H9 (cell line): ENCODE measurements around the gene MED23. TPM values are rescaled to one million over a fixed set of nuclear protein-coding genes. Genes with fewer than 3 reads are reported as not detected.
A peak's percentile ranks its signal among the peaks of the same experiment; 100 is the strongest.

Experiments
- DNase-seq: peaks from one replicate; pipeline ENCODE4 v3.0.0-alpha.2; 2017
- H2AFZ ChIP-seq: one replicate; pipeline ENCODE4 v1.6.1; 2013; ENCODE audit warnings: mild to moderate bottlenecking, low read length, control low read depth, moderate library complexity
- H2AK5ac ChIP-seq: 2 replicates; pipeline ENCODE4 v1.6.1; 2013; ENCODE audit warnings: low read length, control low read depth, mixed read lengths; ENCODE audit not compliant: insufficient read length
- H2BK120ac ChIP-seq: one replicate; pipeline ENCODE4 v1.6.1; 2013; ENCODE audit warnings: low read depth, mild to moderate bottlenecking, low read length, control low read depth, inconsistent platforms; ENCODE audit not compliant: poor library complexity, severe bottlenecking
- H2BK12ac ChIP-seq: 2 replicates; pipeline ENCODE4 v1.6.1; 2013; ENCODE audit warnings: low read length, control low read depth, mixed read lengths, low read depth; ENCODE audit not compliant: insufficient read length
- H2BK15ac ChIP-seq: 2 replicates; pipeline ENCODE4 v1.6.1; 2013; ENCODE audit warnings: low read depth, low read length, control low read depth
- H2BK20ac ChIP-seq: one replicate; pipeline ENCODE4 v1.6.1; 2013; ENCODE audit warnings: low read depth, mild to moderate bottlenecking, low read length, control low read depth, inconsistent platforms; ENCODE audit not compliant: poor library complexity, severe bottlenecking
- H2BK5ac ChIP-seq: 2 replicates; pipeline ENCODE4 v1.6.1; 2013; ENCODE audit warnings: low read length, control low read depth, mixed read lengths; ENCODE audit not compliant: insufficient read length
- H3K14ac ChIP-seq: 2 replicates; pipeline ENCODE4 v1.6.1; 2013; ENCODE audit warnings: low read length, control low read depth; ENCODE audit not compliant: insufficient read depth
- H3K18ac ChIP-seq: 2 replicates; pipeline ENCODE4 v1.6.1; 2013; ENCODE audit warnings: low read depth, mild to moderate bottlenecking, mixed read lengths, low read length, control low read depth; ENCODE audit not compliant: insufficient read length
- H3K23ac ChIP-seq: 2 replicates; pipeline ENCODE4 v1.6.1; 2013; ENCODE audit warnings: low read length, control low read depth, mixed read lengths, low read depth; ENCODE audit not compliant: insufficient read length
- H3K23me2 ChIP-seq: 2 replicates; pipeline ENCODE4 v1.6.1; 2013; ENCODE audit warnings: low read depth, mild to moderate bottlenecking, mixed read lengths, low read length, control low read depth; ENCODE audit not compliant: insufficient read length, poor library complexity, severe bottlenecking
- H3K27ac ChIP-seq: 2 replicates; pipeline ENCODE4 v1.5.1; 2013; ENCODE audit warnings: low read length, control low read depth, mixed read lengths, low read depth; ENCODE audit not compliant: insufficient read length
- H3K27me3 ChIP-seq: 2 replicates; pipeline ENCODE4 v1.6.1; 2013; ENCODE audit warnings: low read length, control low read depth, inconsistent platforms; ENCODE audit not compliant: insufficient read depth
- H3K4ac ChIP-seq: 2 replicates; pipeline ENCODE4 v1.6.1; 2013; ENCODE audit warnings: low read depth, mild to moderate bottlenecking, control low read depth, inconsistent platforms, low read length, moderate library complexity
- H3K4me1 ChIP-seq: 2 replicates; pipeline ENCODE4 v1.6.1; 2013; ENCODE audit warnings: low read length, control low read depth, inconsistent platforms; ENCODE audit not compliant: insufficient read depth
- H3K4me2 ChIP-seq: 2 replicates; pipeline ENCODE4 v1.6.1; 2013; ENCODE audit warnings: low read length, control low read depth, mixed read lengths; ENCODE audit not compliant: insufficient read length, insufficient read depth
- H3K56ac ChIP-seq: 2 replicates; pipeline ENCODE4 v1.6.1; 2013; ENCODE audit warnings: low read depth, mild to moderate bottlenecking, mixed read lengths, low read length, control low read depth; ENCODE audit not compliant: insufficient read length
- H3K79me1 ChIP-seq: 2 replicates; pipeline ENCODE4 v1.6.1; 2013; ENCODE audit warnings: low read depth, mild to moderate bottlenecking, moderate library complexity, low read length, control low read depth, inconsistent platforms; ENCODE audit not compliant: insufficient read depth, poor library complexity, severe bottlenecking
- H3K79me2 ChIP-seq: 2 replicates; pipeline ENCODE4 v1.6.1; 2013; ENCODE audit warnings: low read length, control low read depth, inconsistent platforms; ENCODE audit not compliant: insufficient read depth
- H3K9ac ChIP-seq: 2 replicates; pipeline ENCODE4 v1.6.1; 2013; ENCODE audit warnings: low read length, control low read depth, mixed read lengths; ENCODE audit not compliant: insufficient read length; ENCODE audit errors: extremely low read depth
- H3K9me3 ChIP-seq: one replicate; pipeline ENCODE4 v1.6.1; 2013; ENCODE audit warnings: low read depth, low read length, inconsistent platforms; ENCODE audit not compliant: control insufficient read depth
- H3T11ph ChIP-seq: one replicate; pipeline ENCODE4 v1.6.1; 2013; ENCODE audit warnings: mild to moderate bottlenecking, low read length, control low read depth, inconsistent platforms
- H4K20me1 ChIP-seq: one replicate; pipeline ENCODE4 v1.6.1; 2013; ENCODE audit not compliant: control insufficient read depth, insufficient read length, insufficient read depth
- H4K5ac ChIP-seq: 2 replicates; pipeline ENCODE4 v1.6.1; 2013; ENCODE audit warnings: low read depth, mild to moderate bottlenecking, mixed read lengths, low read length, control low read depth; ENCODE audit not compliant: insufficient read length
- H4K8ac ChIP-seq: replicated peaks from 2 replicates; pipeline ENCODE4 v1.6.1; 2013; ENCODE audit warnings: low read length, control low read depth, mixed read lengths, low read depth; ENCODE audit not compliant: insufficient read length
- H4K91ac ChIP-seq: 2 replicates; pipeline ENCODE4 v1.6.1; 2013; ENCODE audit warnings: low read depth, mild to moderate bottlenecking, moderate library complexity, mixed read lengths, low read length, control low read depth; ENCODE audit not compliant: insufficient read length
- H3K27ac Mint-ChIP-seq, 3 experiments: 2 replicates in 2 of 3; 3 replicates in 1 of 3; pipeline ENCODE4 v1.8.0; 2020 to 2021; ENCODE audit warnings: mixed read lengths in 3 of 3, mild to moderate bottlenecking in 1 of 3, moderate library complexity in 1 of 3
- H3K27me3 Mint-ChIP-seq: 2 replicates; pipeline ENCODE4 v1.8.0; 2021; ENCODE audit warnings: low read depth, mild to moderate bottlenecking, moderate library complexity, mixed read lengths
- H3K36me3 Mint-ChIP-seq, 3 experiments: 2 replicates in 2 of 3; 3 replicates in 1 of 3; pipeline ENCODE4 v1.8.0; 2020 to 2021; ENCODE audit warnings: low read depth in 3 of 3, mixed read lengths in 3 of 3; ENCODE audit not compliant: insufficient read depth in 1 of 3
- H3K4me1 Mint-ChIP-seq, 2 experiments: 2 replicates each; pipeline ENCODE4 v1.8.0; 2020; ENCODE audit warnings: mixed read lengths in 2 of 2
- H3K4me3 Mint-ChIP-seq, 2 experiments: 2 replicates in 1 of 2; 3 replicates in 1 of 2; pipeline ENCODE4 v1.8.0; 2020 to 2021; ENCODE audit warnings: mild to moderate bottlenecking in 2 of 2, mixed read lengths in 2 of 2, moderate library complexity in 1 of 2
- H3K9me3 Mint-ChIP-seq, 2 experiments: 2 replicates in 1 of 2; 3 replicates in 1 of 2; pipeline ENCODE4 v1.8.0; 2020; ENCODE audit warnings: mild to moderate bottlenecking in 2 of 2, mixed read lengths in 2 of 2, moderate library complexity in 1 of 2
- WGBS: extraction: QIAGEN DNeasy Blood & Tissue Kit; methylation state at CpG from one replicate; pipeline ENCODE4 v1.1.7; 2013; ENCODE audit warnings: missing lambda C conversion rate, low lambda C conversion rate, mixed read lengths; ENCODE audit not compliant: insufficient read length; ENCODE audit errors: extremely low coverage; 5-methylcytosine and 5-hydroxymethylcytosine counted together
- total RNA-seq: library from RNA; stranded (reverse); gene quantifications from 2 replicates; pipeline ENCODE4 v1.2.1, GENCODE V29; 2021
- TF ChIP-seq, protein P1 (sequence below): fragments of 200-600 bp; sonication (generic); conservative IDR thresholded peaks from 3 replicates; pipeline ENCODE4 v1.8.0; 2021; ENCODE audit warnings: antibody characterized with exemption, mild to moderate bottlenecking

Gene MED23
- total RNA-seq, 1 experiment from 2014 or later, result 16.2 TPM

DNA sequence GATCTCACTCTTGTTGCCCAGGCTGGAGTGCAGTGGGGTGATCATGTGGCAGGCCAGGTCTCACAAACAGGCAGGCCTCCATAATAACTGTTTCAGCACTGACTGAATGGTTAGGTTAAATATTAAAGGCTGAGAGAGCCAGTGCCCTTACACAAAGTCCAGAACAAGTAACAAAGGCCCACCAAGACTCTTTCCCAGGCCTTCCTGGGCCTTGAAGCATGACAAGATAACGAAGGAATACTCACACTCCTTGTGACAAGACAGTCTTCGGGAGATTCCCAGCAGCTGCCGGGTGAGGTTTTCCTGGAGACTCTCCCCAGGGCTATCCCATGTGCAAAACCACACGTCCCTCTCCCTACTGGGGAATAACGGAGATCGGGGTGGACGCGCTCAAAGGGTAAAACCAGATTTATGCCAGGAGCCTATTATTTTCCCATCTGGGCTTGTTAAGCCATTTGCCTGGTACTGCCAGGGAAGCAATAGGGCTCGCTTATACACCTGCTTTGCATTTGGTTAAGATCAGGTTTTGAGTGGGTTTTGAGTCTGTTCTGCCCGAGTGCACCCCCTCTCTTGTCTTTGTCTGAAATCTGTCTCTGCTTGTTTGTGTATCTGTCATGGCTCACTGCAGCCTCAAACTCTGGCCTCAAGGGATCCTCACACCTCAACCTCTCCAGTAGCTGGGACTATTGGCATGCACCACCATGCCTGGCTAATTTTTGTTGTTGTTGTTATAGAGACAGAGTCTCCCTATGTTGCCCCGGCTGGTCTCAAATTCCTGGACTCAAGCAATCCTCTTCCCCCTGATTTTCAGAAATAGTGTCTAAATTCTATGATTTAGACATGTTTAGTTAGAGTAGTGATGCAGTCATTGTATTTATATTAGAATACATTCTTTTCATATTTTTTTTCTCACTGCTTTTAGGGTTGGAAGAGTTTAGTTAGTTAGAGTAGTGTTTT, 7.6 kb upstream of the MED23 start:
- H3K4me1 ChIP-seq, result no peaks in the 10 kb centered on the region
- Mint-ChIP-seq H3K27ac (no peak overlapping the region; a peak in 1 of 7 replicates), H3K27me3 (no peaks in the 10 kb centered on the region), H3K36me3 (no peaks in the 10 kb centered on the region), H3K9me3 (no peaks in the 10 kb centered on the region), H3K4me1 (no peaks in the 10 kb centered on the region), H3K4me3 (no peak overlapping the region)
- H4K20me1 ChIP-seq, result no peaks in the 10 kb centered on the region
- H3K14ac ChIP-seq, result no peak overlapping the region
- no peak overlapping the region for H2BK120ac ChIP-seq
- H3K79me1 ChIP-seq, result no peaks in the 10 kb centered on the region
- H3K9me3 ChIP-seq, result no peaks in the 10 kb centered on the region
- TF ChIP-seq, protein P1, sequence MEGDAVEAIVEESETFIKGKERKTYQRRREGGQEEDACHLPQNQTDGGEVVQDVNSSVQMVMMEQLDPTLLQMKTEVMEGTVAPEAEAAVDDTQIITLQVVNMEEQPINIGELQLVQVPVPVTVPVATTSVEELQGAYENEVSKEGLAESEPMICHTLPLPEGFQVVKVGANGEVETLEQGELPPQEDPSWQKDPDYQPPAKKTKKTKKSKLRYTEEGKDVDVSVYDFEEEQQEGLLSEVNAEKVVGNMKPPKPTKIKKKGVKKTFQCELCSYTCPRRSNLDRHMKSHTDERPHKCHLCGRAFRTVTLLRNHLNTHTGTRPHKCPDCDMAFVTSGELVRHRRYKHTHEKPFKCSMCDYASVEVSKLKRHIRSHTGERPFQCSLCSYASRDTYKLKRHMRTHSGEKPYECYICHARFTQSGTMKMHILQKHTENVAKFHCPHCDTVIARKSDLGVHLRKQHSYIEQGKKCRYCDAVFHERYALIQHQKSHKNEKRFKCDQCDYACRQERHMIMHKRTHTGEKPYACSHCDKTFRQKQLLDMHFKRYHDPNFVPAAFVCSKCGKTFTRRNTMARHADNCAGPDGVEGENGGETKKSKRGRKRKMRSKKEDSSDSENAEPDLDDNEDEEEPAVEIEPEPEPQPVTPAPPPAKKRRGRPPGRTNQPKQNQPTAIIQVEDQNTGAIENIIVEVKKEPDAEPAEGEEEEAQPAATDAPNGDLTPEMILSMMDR, result no peak
- no peak overlapping the region for H2BK12ac ChIP-seq
- no peaks in the 10 kb centered on the region for H3K79me2 ChIP-seq
- no peak overlapping the region for H4K91ac ChIP-seq
- no peak overlapping the region for H3K56ac ChIP-seq
- no CpG with 5 or more reads among the region's 11 CpGs for WGBS
- H3K23ac ChIP-seq, result no peak overlapping the region
- peak overlapping the region; percentile 26 for H2BK20ac ChIP-seq
- no peak overlapping the region for H3K9ac ChIP-seq
- no peak overlapping the region for H2BK15ac ChIP-seq
- H2AFZ ChIP-seq, result no peak overlapping the region
- H3K4ac ChIP-seq, result no peak overlapping the region
- H2BK5ac ChIP-seq, result no peak overlapping the region
- no peak for DNase-seq
- H3T11ph ChIP-seq, result no peak overlapping the region
- H4K8ac ChIP-seq, result no peak overlapping the region
- H2AK5ac ChIP-seq, result no peak overlapping the region
- no peak overlapping the region for H3K4me2 ChIP-seq
- no peak overlapping the region for H3K27ac ChIP-seq
- no peak overlapping the region for H3K18ac ChIP-seq
- H3K27me3 ChIP-seq, result no peaks in the 10 kb centered on the region
- no peak overlapping the region for H4K5ac ChIP-seq
- no peaks in the 10 kb centered on the region for H3K23me2 ChIP-seq
